Thyroid gland (tissue), 4 donors: ENCODE data around the gene PPHLN1. TPM values are rescaled to one million over a fixed set of nuclear protein-coding genes. Genes with fewer than 3 reads are reported as not detected.

Experiments
- DNase-seq, 2 donors: peaks; one replicate each; pipeline ENCODE4 v3.0.0-alpha.2; 2019
- H3K27ac ChIP-seq, 3 donors: fragments of 200-600 bp; sonication (generic); 1 replicate in 2 of 3; 2 replicates in 1 of 3; pipeline ENCODE4 v1.5.1; 2016 to 2019; ENCODE audit warnings: mild to moderate bottlenecking in 1 of 3, moderate library complexity in 1 of 3
- H3K27me3 ChIP-seq: fragments of 200-600 bp; sonication (generic); one replicate; pipeline ENCODE4 v1.5.1; 2019
- H3K36me3 ChIP-seq, 2 donors: fragments of 200-600 bp; sonication (generic); one replicate each; pipeline ENCODE4 v1.5.1; 2016 to 2019
- H3K4me1 ChIP-seq, 2 donors: fragments of 200-600 bp; sonication (generic); one replicate each; pipeline ENCODE4 v1.5.1; 2017 to 2019
- H3K4me3 ChIP-seq, 3 donors: fragments of 200-600 bp; sonication (generic); replicated peaks in 1 of 3; 1 replicate in 2 of 3; 2 replicates in 1 of 3; pipeline ENCODE4 v1.5.1; 2016; ENCODE audit warnings: mild to moderate bottlenecking in 1 of 3
- H3K9me3 ChIP-seq: fragments of 200-600 bp; sonication (generic); one replicate; pipeline ENCODE4 v1.5.1; 2017
- POLR2A ChIP-seq, 2 donors: fragments of 450-650 bp; IDR thresholded peaks; one replicate each; pipeline ENCODE4 v1.6.1; 2017; ENCODE audit warnings: antibody characterized with exemption in 2 of 2, mild to moderate bottlenecking in 2 of 2, moderate library complexity in 1 of 2
- WGBS, 2 donors: methylation state at CpG; one replicate each; pipeline ENCODE4 v1.1.5; 2017; 5-methylcytosine and 5-hydroxymethylcytosine counted together
- intact Hi-C: fragments of 100-400 bp; cut with DNase I; formaldehyde crosslinking; loops from one replicate; pipeline ENCODE4 v1.15.1; 2023
- total RNA-seq, 4 donors: library from RNA; depleted of rRNA; stranded (reverse); fragments of >200 nt; gene quantifications; one replicate each; pipeline ENCODE4 v1.2.3, GENCODE V29; 2016
- TF ChIP-seq, protein P1 (sequence below), 6 experiments: fragments of 200-600 bp in 3 of 6; fragments of 450-650 bp in 3 of 6; sonication (generic) in 3 of 6; IDR thresholded peaks; one replicate each; pipeline ENCODE4 v1.5.1; 2016 to 2019; ENCODE audit warnings: antibody characterized with exemption in 6 of 6, mild to moderate bottlenecking in 2 of 6, inconsistent platforms in 1 of 6, moderate library complexity in 1 of 6

PPHLN1 gene
- total RNA-seq, 4 donors from 2014 or later: 57.9 to 91.3 (median 66.3) TPM

DNA sequence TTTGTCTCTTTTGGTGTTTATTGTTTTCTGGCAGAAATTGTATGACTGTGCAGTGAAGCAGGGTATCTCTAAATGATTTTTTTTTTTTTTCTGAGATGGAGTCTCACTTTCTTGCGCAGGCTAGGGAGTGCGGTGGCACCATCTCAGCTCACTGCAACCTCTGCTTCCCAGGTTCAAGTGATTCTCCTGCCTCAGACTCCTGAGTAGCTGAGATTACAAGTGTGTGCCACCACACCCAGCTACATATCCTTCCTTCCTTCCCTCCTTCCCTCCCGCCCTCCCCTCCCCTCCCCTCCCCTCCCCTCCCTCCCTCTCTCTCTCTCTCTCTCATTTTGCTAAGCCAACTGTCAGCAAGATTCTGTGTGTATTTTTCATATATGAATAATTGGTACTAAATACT lies 94.4 kb downstream of the PPHLN1 start:
- no peak for DNase-seq
- Histone ChIP-seq H3K4me1 (peaks cover 7 to 11% of the 10 kb centered on the region in 2 donors), H3K27ac (no peak overlapping the region), H3K9me3 (no peaks in the 10 kb centered on the region), H3K36me3 (no peaks in the 10 kb centered on the region), H3K4me3 (no peak overlapping the region), H3K27me3 (no peaks in the 10 kb centered on the region)
- 73 to 80% methylated on average over 3 of the region's 3 CpGs for WGBS, 2 donors
- intact Hi-C loops: no loop called here
- no peak for TF ChIP-seq POLR2A (IDR thresholded peaks at IDR 0.05)
- TF ChIP-seq, protein P1, sequence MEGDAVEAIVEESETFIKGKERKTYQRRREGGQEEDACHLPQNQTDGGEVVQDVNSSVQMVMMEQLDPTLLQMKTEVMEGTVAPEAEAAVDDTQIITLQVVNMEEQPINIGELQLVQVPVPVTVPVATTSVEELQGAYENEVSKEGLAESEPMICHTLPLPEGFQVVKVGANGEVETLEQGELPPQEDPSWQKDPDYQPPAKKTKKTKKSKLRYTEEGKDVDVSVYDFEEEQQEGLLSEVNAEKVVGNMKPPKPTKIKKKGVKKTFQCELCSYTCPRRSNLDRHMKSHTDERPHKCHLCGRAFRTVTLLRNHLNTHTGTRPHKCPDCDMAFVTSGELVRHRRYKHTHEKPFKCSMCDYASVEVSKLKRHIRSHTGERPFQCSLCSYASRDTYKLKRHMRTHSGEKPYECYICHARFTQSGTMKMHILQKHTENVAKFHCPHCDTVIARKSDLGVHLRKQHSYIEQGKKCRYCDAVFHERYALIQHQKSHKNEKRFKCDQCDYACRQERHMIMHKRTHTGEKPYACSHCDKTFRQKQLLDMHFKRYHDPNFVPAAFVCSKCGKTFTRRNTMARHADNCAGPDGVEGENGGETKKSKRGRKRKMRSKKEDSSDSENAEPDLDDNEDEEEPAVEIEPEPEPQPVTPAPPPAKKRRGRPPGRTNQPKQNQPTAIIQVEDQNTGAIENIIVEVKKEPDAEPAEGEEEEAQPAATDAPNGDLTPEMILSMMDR (IDR thresholded peaks at IDR 0.05): no peak

DNA sequence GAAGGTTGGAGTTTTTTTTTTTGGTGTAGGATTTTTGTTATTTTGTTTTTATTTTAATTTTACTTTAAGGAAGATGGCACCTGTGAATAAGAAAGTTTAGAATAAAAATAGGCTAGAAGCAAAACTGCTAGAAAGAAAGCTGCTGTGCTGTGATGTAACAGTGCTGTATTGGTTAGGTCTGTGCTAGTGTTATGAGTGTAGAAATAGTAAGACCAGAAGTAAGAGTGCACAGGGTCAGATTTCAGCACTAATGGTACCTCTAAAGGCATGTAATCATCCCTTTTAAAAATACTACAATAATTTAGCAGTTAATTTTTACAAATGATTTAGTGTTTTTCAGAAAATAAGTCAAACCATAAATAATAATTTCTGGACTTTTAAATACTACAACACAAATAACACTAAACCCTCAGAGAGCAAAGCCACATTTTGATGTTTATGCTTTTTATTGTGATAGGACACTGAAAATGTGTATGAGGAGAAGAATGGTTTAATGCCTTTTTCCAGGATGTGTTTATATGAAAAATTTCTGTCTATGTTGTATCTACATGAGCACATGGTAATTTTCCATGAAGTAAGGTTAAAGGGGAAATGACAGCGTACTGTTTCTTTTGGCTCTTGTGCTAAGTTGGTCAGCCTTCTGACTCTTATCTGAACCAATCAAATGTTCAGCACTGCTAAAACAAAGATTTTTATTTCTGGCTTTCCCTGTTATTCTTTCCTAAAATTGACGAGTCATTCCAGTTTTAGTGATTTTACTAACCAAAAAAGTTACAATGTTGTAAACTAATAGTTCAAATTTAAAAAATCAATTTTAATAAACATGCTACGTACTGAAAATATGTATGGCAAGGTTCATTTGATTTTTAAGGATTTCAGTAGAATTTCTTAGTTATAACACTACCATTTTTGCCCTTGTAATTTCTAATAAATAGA lies 96.1 kb downstream of the PPHLN1 start:
- WGBS, 2 donors: 63 to 71% methylated on average over 3 of the region's 3 CpGs

DNA sequence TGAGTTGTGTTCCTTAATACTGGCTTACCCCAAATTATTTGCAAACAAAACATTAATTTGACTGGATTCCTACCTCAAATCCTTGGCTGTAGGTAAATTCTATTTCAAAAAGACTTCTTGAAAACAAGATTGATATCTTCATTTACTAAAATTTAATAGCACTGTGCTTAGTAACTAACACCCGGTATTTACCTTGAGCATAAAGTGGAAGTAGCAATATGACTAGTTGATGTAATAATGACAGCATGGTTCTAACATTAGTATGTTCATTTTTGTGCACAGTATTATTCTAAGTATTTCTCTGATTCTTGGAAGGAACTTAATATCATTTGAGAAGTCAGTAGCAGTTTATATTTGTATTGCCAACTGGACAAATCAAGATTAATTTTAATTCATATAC lies 96.8 kb downstream of the PPHLN1 start:
- peak overlapping the region in 2 of 3 donors; percentile 52 to 68 for H3K27ac ChIP-seq
- 85 to 90% methylated on average over 1 of the region's 1 CpG for WGBS, 2 donors
- no peaks in the 10 kb centered on the region for H3K27me3 ChIP-seq
- H3K36me3 ChIP-seq: no peaks in the 10 kb centered on the region
- no peak for DNase-seq
- peaks cover 7 to 11% of the 10 kb centered on the region in 2 donors for H3K4me1 ChIP-seq
- intact Hi-C loops: no loop called here
- no peak overlapping the region for H3K4me3 ChIP-seq
- H3K9me3 ChIP-seq: no peaks in the 10 kb centered on the region
- TF ChIP-seq POLR2A (IDR thresholded peaks at IDR 0.05): no peak
- TF ChIP-seq, protein P1 (IDR thresholded peaks at IDR 0.05): no peak

More for the DNA sequence above, 96.1 kb downstream of the PPHLN1 start:
- peaks cover 7 to 11% of the 10 kb centered on the region in 2 donors for H3K4me1 ChIP-seq
- TF ChIP-seq POLR2A (IDR thresholded peaks at IDR 0.05): no peak
- TF ChIP-seq, protein P1 (IDR thresholded peaks at IDR 0.05): no peak
- no peak overlapping the region for H3K4me3 ChIP-seq
- no peaks in the 10 kb centered on the region for H3K27me3 ChIP-seq
- intact Hi-C loops: no loop called here
- DNase-seq: no peak
- H3K9me3 ChIP-seq: no peaks in the 10 kb centered on the region
- H3K27ac ChIP-seq: peak overlapping the region in 2 of 3 donors; percentile 52 to 73
- H3K36me3 ChIP-seq: no peaks in the 10 kb centered on the region

DNA sequence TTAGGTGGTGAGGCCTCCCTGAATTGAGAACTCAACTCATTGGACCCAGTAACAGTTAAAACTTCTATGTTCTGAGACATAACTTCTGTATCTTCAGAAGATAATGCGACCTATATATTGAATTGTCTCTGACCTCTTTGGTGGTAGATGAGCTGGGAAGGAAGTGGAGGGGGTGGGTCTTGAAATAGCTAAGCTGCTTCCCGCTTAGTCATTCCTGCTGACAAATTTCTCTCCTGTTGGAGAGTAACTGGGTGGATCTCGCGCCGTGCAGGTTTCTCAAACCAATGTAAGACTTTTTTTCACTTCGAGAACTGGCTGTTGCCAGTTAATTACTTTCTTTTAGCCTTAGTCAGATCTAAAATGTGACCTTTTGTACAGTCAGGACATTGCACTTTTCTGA lies 100.8 kb downstream of the PPHLN1 start:
- TF ChIP-seq, protein P1 (IDR thresholded peaks at IDR 0.05): no peak
- TF ChIP-seq POLR2A (IDR thresholded peaks at IDR 0.05): no peak
- intact Hi-C loops: no loop called here
- Histone ChIP-seq H3K9me3 (no peaks in the 10 kb centered on the region), H3K27me3 (no peaks in the 10 kb centered on the region), H3K36me3 (no peaks in the 10 kb centered on the region), H3K27ac (no peak overlapping the region), H3K4me3 (no peak overlapping the region), H3K4me1 (peaks cover 7 to 8% of the 10 kb centered on the region in 2 donors)
- 79 to 84% methylated on average over 6 of the region's 6 CpGs for WGBS, 2 donors
- DNase-seq: no peak

DNA sequence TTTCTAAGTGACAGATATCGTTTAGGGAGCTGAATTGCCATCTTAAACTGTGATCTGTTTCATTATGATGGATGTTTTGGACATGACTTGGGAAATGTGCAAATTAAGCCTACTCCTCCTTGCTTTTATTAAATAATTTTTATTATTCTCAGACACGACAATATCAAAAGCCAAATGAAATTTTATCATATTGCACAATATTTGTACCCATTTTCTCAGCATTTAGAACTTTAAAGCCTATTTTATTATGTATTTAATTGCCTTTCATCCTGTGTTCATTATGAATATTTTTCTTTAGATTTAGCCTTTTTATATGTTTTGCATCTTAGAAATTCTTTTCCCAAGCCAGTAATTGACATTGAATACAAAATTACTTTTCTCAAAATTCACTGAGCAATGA lies 102.9 kb downstream of the PPHLN1 start:
- H3K9me3 ChIP-seq: no peaks in the 10 kb centered on the region
- no peaks in the 10 kb centered on the region for H3K27me3 ChIP-seq
- 75 to 97% methylated on average over 2 of the region's 2 CpGs for WGBS, 2 donors
- DNase-seq: no peak
- intact Hi-C loops: no loop called here
- no peak overlapping the region for H3K4me3 ChIP-seq
- no peak for TF ChIP-seq POLR2A (IDR thresholded peaks at IDR 0.05)
- TF ChIP-seq, protein P1 (IDR thresholded peaks at IDR 0.05): no peak
- H3K36me3 ChIP-seq: no peaks in the 10 kb centered on the region
- H3K27ac ChIP-seq: no peak overlapping the region
- H3K4me1 ChIP-seq: no peaks in the 10 kb centered on the region
